22Rv1 (cell line): Measurements from ENCODE around the gene SH2B2.

Experiments
- H3K27ac ChIP-seq: fragments of 450-650 bp; 2 replicates; pipeline ENCODE4 v1.5.1; 2017
- CTCF ChIP-seq: fragments of 450-650 bp; IDR thresholded peaks from 2 replicates; pipeline ENCODE4 v1.5.1; 2017; ENCODE audit warnings: mild to moderate bottlenecking
- ZFX ChIP-seq: fragments of 450-650 bp; IDR thresholded peaks from 2 replicates; pipeline ENCODE4 v1.6.1; 2017; ENCODE audit warnings: antibody characterized with exemption, borderline replicate concordance

The SH2B2 gene

GRCh38 chr7:102317231-102318059, 30.8 kb downstream of the SH2B2 start:
- no peak overlapping the region for H3K27ac ChIP-seq
- TF ChIP-seq CTCF: no peak
- no peak for TF ChIP-seq ZFX

- no peak for TF ChIP-seq CTCF
- no peak for TF ChIP-seq ZFX
- H3K27ac ChIP-seq: no peak overlapping the region
Measured at GRCh38 chr7:102318482-102318971, 31.9 kb downstream of the SH2B2 start.

GRCh38 chr7:102319671-102320070, 33.0 kb downstream of the SH2B2 start:
- TF ChIP-seq CTCF: no peak
- TF ChIP-seq ZFX: no peak
- H3K27ac ChIP-seq: no peak overlapping the region

GRCh38 chr7:102320181-102320580, 33.5 kb downstream of the SH2B2 start:
- TF ChIP-seq CTCF (no peak), ZFX (no peak)
- no peak overlapping the region for H3K27ac ChIP-seq

GRCh38 chr7:102320601-102321350, 34.1 kb downstream of the SH2B2 start:
- H3K27ac ChIP-seq: no peak overlapping the region
- no peak for TF ChIP-seq ZFX
- no peak for TF ChIP-seq CTCF

- no peak overlapping the region for H3K27ac ChIP-seq
- TF ChIP-seq CTCF (no peak), ZFX (no peak)
Measured at GRCh38 chr7:102321351-102322201, 34.9 kb downstream of the SH2B2 start.
